ENCODE results near the gene MMP25.
"Not testable (repeated sequence)": the region's sequence is repeated elsewhere in the genome, so short reads cannot be mapped to it uniquely, and the experiment has no call there.

Gene MMP25

GRCh38 chr16:3068487-3068886, 22.1 kb downstream of the MMP25 start:
- Histone ChIP-seq H3K27me3 (ENCODE audit: control insufficient read depth, insufficient read depth, low read length) (no peaks in the 10 kb centered on the region), H3K9ac (ENCODE audit: low read length) (no peak overlapping the region), H3K4me1 (ENCODE audit: control insufficient read depth, insufficient read depth, low read length) (no peaks in the 10 kb centered on the region), H3K36me3 (ENCODE audit: control insufficient read depth, insufficient read depth, low read length) (no peaks in the 10 kb centered on the region), H3K4me3 (ENCODE audit: low read length) (no peak overlapping the region), H3K27ac (ENCODE audit: low read depth, low read length) (no peak overlapping the region)

GRCh38 chr16:3069146-3069545, 22.8 kb downstream of the MMP25 start:
- not testable (repeated sequence) for H3K9ac ChIP-seq (ENCODE audit: low read length); H3K27me3 ChIP-seq (ENCODE audit: control insufficient read depth, insufficient read depth, low read length); H3K36me3 ChIP-seq (ENCODE audit: control insufficient read depth, insufficient read depth, low read length); H3K4me1 ChIP-seq (ENCODE audit: control insufficient read depth, insufficient read depth, low read length); H3K4me3 ChIP-seq (ENCODE audit: low read length); H3K27ac ChIP-seq (ENCODE audit: low read depth, low read length)

GRCh38 chr16:3070608-3071111, 24.3 kb downstream of the MMP25 start:
- no peak overlapping the region for H3K27ac ChIP-seq (ENCODE audit: low read depth, low read length)
- H3K36me3 ChIP-seq (ENCODE audit: control insufficient read depth, insufficient read depth, low read length): no peaks in the 10 kb centered on the region
- H3K9ac ChIP-seq (ENCODE audit: low read length): no peak overlapping the region
- no peaks in the 10 kb centered on the region for H3K27me3 ChIP-seq (ENCODE audit: control insufficient read depth, insufficient read depth, low read length)
- H3K4me1 ChIP-seq (ENCODE audit: control insufficient read depth, insufficient read depth, low read length): no peaks in the 10 kb centered on the region
- H3K4me3 ChIP-seq (ENCODE audit: low read length): no peak overlapping the region

- no peak overlapping the region for H3K4me3 ChIP-seq (ENCODE audit: low read length)
- no peaks in the 10 kb centered on the region for H3K4me1 ChIP-seq (ENCODE audit: control insufficient read depth, insufficient read depth, low read length)
- no peaks in the 10 kb centered on the region for H3K27me3 ChIP-seq (ENCODE audit: control insufficient read depth, insufficient read depth, low read length)
- H3K9ac ChIP-seq (ENCODE audit: low read length): no peak overlapping the region
- H3K36me3 ChIP-seq (ENCODE audit: control insufficient read depth, insufficient read depth, low read length): no peaks in the 10 kb centered on the region
- H3K27ac ChIP-seq (ENCODE audit: low read depth, low read length): no peak overlapping the region
Measured at GRCh38 chr16:3071655-3072054, 25.3 kb downstream of the MMP25 start.

GRCh38 chr16:3072148-3072547, 25.8 kb downstream of the MMP25 start:
- H3K36me3 ChIP-seq (ENCODE audit: control insufficient read depth, insufficient read depth, low read length); H3K9ac ChIP-seq (ENCODE audit: low read length); H3K4me3 ChIP-seq (ENCODE audit: low read length); H3K27me3 ChIP-seq (ENCODE audit: control insufficient read depth, insufficient read depth, low read length); H3K4me1 ChIP-seq (ENCODE audit: control insufficient read depth, insufficient read depth, low read length); H3K27ac ChIP-seq (ENCODE audit: low read depth, low read length): not testable (repeated sequence)

GRCh38 chr16:3072576-3073263, 26.4 kb downstream of the MMP25 start:
- H3K4me3 ChIP-seq (ENCODE audit: low read length); H3K27ac ChIP-seq (ENCODE audit: low read depth, low read length); H3K4me1 ChIP-seq (ENCODE audit: control insufficient read depth, insufficient read depth, low read length); H3K36me3 ChIP-seq (ENCODE audit: control insufficient read depth, insufficient read depth, low read length); H3K9ac ChIP-seq (ENCODE audit: low read length); H3K27me3 ChIP-seq (ENCODE audit: control insufficient read depth, insufficient read depth, low read length): not testable (repeated sequence)

- Histone ChIP-seq H3K36me3 (ENCODE audit: control insufficient read depth, insufficient read depth, low read length) (no peaks in the 10 kb centered on the region), H3K27ac (ENCODE audit: low read depth, low read length) (no peak overlapping the region), H3K9ac (ENCODE audit: low read length) (no peak overlapping the region), H3K27me3 (ENCODE audit: control insufficient read depth, insufficient read depth, low read length) (no peaks in the 10 kb centered on the region), H3K4me1 (ENCODE audit: control insufficient read depth, insufficient read depth, low read length) (no peaks in the 10 kb centered on the region), H3K4me3 (ENCODE audit: low read length) (no peak overlapping the region)
Measured at GRCh38 chr16:3073448-3073847, 27.1 kb downstream of the MMP25 start.

- H3K4me1 ChIP-seq (ENCODE audit: control insufficient read depth, insufficient read depth, low read length): no peaks in the 10 kb centered on the region
- no peak overlapping the region for H3K4me3 ChIP-seq (ENCODE audit: low read length)
Measured at GRCh38 chr16:3074860-3075522, 28.6 kb downstream of the MMP25 start.

GRCh38 chr16:3075523-3075915, 29.2 kb downstream of the MMP25 start:
- no peak overlapping the region for H3K4me3 ChIP-seq (ENCODE audit: low read length)
- no peak overlapping the region for H3K9ac ChIP-seq (ENCODE audit: low read length)
- H3K36me3 ChIP-seq (ENCODE audit: control insufficient read depth, insufficient read depth, low read length): no peaks in the 10 kb centered on the region
- H3K27ac ChIP-seq (ENCODE audit: low read depth, low read length): no peak overlapping the region
- H3K27me3 ChIP-seq (ENCODE audit: control insufficient read depth, insufficient read depth, low read length): no peaks in the 10 kb centered on the region
- no peaks in the 10 kb centered on the region for H3K4me1 ChIP-seq (ENCODE audit: control insufficient read depth, insufficient read depth, low read length)

More at GRCh38 chr16:3074860-3075522, 28.6 kb downstream of the MMP25 start:
- no peak overlapping the region for H3K27ac ChIP-seq (ENCODE audit: low read depth, low read length)
- H3K27me3 ChIP-seq (ENCODE audit: control insufficient read depth, insufficient read depth, low read length): no peaks in the 10 kb centered on the region
- no peaks in the 10 kb centered on the region for H3K36me3 ChIP-seq (ENCODE audit: control insufficient read depth, insufficient read depth, low read length)
- no peak overlapping the region for H3K9ac ChIP-seq (ENCODE audit: low read length)

- H3K27me3 ChIP-seq (ENCODE audit: control insufficient read depth, insufficient read depth, low read length); H3K4me3 ChIP-seq (ENCODE audit: low read length); H3K4me1 ChIP-seq (ENCODE audit: control insufficient read depth, insufficient read depth, low read length); H3K9ac ChIP-seq (ENCODE audit: low read length); H3K27ac ChIP-seq (ENCODE audit: low read depth, low read length); H3K36me3 ChIP-seq (ENCODE audit: control insufficient read depth, insufficient read depth, low read length): not testable (repeated sequence)
Measured at GRCh38 chr16:3075946-3076345, 29.6 kb downstream of the MMP25 start.

GRCh38 chr16:3076577-3076976, 30.2 kb downstream of the MMP25 start:
- Histone ChIP-seq H3K36me3 (ENCODE audit: control insufficient read depth, insufficient read depth, low read length) (no peaks in the 10 kb centered on the region), H3K9ac (ENCODE audit: low read length) (no peak overlapping the region), H3K27ac (ENCODE audit: low read depth, low read length) (no peak overlapping the region), H3K27me3 (ENCODE audit: control insufficient read depth, insufficient read depth, low read length) (no peaks in the 10 kb centered on the region), H3K4me3 (ENCODE audit: low read length) (no peak overlapping the region), H3K4me1 (ENCODE audit: control insufficient read depth, insufficient read depth, low read length) (no peaks in the 10 kb centered on the region)

- H3K27me3 ChIP-seq (ENCODE audit: control insufficient read depth, insufficient read depth, low read length): no peaks in the 10 kb centered on the region
- no peak overlapping the region for H3K9ac ChIP-seq (ENCODE audit: low read length)
- H3K4me1 ChIP-seq (ENCODE audit: control insufficient read depth, insufficient read depth, low read length): no peaks in the 10 kb centered on the region
- no peaks in the 10 kb centered on the region for H3K36me3 ChIP-seq (ENCODE audit: control insufficient read depth, insufficient read depth, low read length)
- no peak overlapping the region for H3K27ac ChIP-seq (ENCODE audit: low read depth, low read length)
- H3K4me3 ChIP-seq (ENCODE audit: low read length): no peak overlapping the region
Measured at GRCh38 chr16:3080024-3080423, 33.7 kb downstream of the MMP25 start.

GRCh38 chr16:3081957-3082356, 35.6 kb downstream of the MMP25 start:
- not testable (repeated sequence) for H3K9ac ChIP-seq (ENCODE audit: low read length); H3K4me1 ChIP-seq (ENCODE audit: control insufficient read depth, insufficient read depth, low read length); H3K27ac ChIP-seq (ENCODE audit: low read depth, low read length); H3K36me3 ChIP-seq (ENCODE audit: control insufficient read depth, insufficient read depth, low read length); H3K4me3 ChIP-seq (ENCODE audit: low read length); H3K27me3 ChIP-seq (ENCODE audit: control insufficient read depth, insufficient read depth, low read length)
